DMS153 treated with DMSO at 0.1 percent for 48 hours (cell line): Measurements from ENCODE around the gene ALDH4A1.

Experiments used
- DNase-seq: peaks from one replicate; lab custom pipeline; 2025; ENCODE audit not compliant: unreplicated experiment; lab: John Stamatoyannopoulos, UW

The ALDH4A1 gene

GRCh38 chr1:18922848-18923755 lies 20.7 kb upstream of the ALDH4A1 start:
- DNase-seq: no peak

DNA sequence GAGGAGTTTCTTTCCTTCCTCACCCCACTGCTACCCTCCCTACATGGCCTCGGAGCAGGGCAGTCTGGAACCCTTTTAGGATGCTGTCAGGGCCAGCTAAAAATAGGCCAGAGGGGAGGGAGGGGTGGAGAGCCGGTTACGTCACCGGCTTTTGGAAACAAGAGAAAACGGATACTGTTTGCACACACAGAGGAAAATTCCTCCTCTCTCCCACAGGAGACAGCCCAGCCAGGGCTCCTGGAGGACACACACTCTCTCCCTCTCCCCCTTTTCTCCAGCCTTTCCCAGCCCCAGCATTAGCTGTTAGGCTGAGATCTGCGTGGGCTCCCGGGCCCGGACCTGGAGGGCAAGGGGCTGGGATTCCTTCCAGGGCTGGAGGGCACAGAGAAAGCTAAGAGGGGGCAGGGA lies 20.0 kb upstream of the ALDH4A1 start:
- peak; percentile 37 for DNase-seq

DNA sequence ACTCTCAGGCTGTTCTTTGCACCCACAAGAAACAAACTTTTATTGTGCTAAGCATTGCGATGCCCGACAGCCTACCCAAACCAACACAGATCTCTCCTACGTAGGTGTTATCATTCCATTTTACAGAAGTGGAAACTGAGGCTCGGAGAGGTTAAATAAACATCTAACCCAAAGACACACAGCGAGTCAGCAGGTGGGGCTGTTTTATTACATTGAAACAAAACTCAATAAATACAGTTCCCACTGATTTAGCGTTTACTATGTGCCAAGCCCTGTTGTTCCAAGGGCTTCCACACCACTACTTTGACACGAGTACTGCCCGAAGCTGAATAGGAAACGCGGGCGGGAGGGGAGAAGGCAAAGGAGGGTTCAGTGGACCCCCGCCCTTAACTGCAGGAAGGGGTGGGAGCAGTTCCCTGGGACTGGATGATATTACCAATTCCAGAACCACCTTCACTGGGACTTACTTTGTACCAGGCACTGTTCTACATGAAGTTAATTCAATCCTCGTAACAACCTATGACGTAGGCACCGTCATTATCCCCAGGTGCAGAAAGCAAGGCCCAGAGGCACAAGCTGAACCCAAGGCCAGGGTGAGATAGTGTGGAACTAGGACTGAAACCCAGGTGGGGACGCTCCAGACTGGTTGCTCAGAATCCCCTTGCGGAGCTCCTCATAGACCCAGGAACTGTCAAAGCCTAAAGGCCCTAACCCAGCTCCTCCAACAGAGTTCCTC lies 19.3 kb upstream of the ALDH4A1 start:
- DNase-seq: no peak

GRCh38 chr1:18920931-18921330 lies 18.6 kb upstream of the ALDH4A1 start:
- DNase-seq: no peak

DNA sequence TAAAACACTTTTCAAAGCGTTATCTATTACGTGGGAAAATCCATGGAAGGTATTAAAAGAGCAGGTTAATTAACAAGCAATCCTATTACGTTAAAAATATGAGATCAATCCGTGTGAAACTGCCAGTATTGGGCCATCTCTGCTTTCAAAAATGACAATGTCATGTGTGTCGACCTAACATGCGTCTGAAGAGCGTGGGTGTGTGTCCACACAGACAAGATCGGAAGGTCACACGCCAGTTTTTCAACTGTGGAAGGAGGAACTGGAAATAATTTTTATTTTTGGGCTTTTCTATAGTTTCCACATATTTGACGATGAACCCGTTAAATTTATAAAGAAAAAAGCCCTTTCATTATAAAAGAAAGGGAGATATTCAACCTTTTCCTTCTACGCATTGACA lies 17.6 kb upstream of the ALDH4A1 start:
- DNase-seq: no peak

DNA sequence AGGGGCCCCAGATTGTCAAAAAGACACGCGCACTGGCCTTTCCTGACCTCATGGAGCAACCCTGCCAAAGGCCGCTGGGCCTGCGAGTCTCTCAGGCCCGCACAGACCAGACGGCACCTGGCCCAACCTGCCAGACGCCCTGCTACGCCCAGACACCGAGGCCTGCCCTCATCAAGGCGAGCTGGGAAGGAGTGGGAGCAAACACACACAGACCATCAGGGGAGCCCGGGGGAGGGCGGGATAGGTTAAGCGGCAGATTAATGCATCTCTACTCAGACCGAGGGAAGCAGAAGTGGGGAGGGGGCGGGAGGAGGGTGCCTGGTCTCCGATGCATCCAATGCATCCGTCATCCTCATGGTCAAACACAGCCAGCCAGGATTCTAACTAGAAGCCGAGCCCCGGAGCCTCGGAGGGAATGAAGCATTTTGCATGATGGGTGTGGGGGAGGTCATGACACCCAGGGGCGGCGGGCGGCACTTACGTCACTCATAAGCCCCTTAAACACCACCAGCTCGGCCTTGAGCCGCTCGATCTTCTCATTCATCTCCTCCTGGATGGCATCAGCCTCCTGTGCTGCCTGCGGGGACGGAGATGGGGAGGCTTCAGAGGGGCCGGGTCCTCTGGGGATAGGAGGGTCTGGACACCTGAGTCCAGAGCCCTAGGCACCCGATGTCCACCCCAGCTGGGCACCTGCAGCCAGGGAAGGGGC lies 17.0 kb upstream of the ALDH4A1 start:
- no peak for DNase-seq

GRCh38 chr1:18918417-18918816 lies 16.1 kb upstream of the ALDH4A1 start:
- no peak for DNase-seq

DNA sequence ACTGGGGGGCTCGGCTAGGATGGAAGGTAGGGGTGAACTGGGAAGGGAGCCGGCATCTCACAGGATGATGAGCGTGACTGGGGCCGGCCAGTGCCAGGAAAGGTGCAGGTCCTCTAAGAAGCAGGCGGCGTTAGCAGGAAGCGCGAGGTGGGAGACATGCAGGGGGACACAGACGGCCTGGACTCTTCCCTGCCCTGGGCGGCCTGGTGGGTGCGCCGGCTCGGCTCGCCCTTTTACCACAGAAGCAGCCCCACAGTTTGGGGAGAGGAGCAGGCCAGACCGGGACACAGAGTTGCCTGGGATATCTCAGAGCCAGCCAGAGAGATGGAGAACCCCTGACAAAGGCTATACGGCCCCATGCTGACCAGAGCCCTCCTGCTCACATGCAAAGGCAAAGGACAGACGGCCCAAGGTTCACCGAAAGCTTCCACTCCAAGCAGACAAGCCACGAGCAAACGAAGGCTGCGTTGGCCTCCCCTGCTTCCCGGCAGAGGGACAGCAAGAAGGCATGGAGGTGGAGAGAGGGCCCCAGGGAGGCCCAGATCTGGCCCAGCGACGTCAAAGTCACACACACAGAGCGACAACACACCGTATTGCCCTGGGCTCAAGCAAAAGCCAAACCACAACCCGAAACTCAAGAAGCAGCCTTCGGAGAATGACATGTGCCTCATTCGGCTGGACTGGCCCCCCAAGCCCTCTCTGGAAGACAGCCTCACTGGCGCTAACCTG lies 14.9 kb upstream of the ALDH4A1 start:
- no peak for DNase-seq

DNA sequence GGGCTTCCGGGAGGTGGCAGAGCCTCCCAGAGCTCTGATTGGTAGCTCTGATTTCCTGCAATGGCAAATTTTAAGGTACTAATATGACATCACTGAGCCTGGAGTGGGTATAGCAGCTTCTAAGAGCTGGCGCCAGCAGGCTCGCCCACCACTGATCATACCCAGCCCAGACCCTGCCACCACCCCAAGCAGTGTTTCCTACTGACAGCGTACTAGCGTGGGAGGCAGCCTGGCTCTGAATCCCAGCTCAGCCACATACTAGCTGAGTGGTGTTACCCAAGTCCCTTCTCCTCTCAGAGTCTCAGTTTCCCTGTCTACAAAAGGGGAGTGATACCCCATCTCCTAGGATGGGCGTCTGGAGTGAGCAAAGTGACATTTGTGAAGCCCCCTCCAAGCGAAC lies 13.0 kb upstream of the ALDH4A1 start:
- no peak for DNase-seq

- DNase-seq: peak; percentile 11
Observed at GRCh38 chr1:18913065-18913835, 10.9 kb upstream of the ALDH4A1 start.

DNA sequence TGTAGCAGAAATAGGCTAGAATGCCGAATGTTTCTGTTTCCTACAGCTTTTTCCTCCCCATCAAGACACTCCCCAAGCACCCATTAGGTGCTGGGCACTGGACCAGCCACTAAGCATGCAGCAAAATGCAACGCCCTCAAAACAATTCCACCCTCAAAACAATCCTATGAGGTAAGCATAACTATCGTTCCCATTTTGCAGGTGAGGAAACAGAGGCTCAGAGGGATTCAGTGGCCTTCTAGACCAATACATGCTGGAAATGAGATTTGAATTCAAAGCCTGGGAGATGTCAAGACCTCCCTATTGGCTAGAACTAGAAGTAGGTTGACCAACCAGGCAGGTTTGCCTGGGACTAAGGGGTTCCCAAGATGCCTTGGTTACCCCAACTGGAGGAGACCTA lies 10.2 kb upstream of the ALDH4A1 start:
- no peak for DNase-seq

DNA sequence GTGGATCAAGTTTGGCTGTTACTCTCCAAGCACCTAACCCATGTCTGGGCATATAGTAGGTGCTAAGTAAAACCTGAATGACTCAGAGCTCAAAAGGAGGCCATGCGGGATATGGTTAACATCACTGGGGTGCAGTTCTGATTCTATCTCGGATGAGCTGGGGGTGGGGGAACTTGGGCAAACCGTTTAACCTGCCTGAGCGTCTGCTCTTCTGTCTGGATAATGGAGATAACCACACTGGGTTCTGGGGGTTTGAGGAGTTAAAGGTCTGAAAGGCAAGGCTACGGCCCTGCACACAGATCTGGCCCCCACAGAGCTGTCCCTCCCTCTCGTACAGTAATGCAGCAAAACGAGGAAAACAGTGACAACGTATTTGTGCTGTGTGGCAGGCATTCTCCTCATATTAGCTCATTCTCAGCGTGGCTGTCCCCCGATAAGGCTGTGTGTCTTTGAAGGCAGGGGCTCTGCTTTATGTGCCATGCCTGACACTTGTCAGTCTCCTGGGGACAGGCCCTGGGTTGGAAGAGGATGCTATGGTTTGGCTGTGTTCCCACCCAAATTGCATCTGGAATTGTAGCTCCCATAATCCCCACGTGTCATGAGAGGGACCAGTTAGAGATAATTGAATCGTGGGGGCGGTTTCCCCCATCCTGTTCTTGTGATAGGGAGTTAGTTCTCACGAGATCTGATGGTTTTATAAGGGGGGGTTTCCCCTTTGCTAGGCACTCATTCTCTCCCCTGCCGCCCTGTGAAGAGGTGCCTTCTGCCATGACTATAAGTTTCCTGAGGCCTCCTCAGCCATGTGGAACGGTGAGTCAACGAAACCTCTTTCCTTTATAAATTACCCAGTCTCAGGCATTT lies 6.8 kb upstream of the ALDH4A1 start:
- DNase-seq: no peak

DNA sequence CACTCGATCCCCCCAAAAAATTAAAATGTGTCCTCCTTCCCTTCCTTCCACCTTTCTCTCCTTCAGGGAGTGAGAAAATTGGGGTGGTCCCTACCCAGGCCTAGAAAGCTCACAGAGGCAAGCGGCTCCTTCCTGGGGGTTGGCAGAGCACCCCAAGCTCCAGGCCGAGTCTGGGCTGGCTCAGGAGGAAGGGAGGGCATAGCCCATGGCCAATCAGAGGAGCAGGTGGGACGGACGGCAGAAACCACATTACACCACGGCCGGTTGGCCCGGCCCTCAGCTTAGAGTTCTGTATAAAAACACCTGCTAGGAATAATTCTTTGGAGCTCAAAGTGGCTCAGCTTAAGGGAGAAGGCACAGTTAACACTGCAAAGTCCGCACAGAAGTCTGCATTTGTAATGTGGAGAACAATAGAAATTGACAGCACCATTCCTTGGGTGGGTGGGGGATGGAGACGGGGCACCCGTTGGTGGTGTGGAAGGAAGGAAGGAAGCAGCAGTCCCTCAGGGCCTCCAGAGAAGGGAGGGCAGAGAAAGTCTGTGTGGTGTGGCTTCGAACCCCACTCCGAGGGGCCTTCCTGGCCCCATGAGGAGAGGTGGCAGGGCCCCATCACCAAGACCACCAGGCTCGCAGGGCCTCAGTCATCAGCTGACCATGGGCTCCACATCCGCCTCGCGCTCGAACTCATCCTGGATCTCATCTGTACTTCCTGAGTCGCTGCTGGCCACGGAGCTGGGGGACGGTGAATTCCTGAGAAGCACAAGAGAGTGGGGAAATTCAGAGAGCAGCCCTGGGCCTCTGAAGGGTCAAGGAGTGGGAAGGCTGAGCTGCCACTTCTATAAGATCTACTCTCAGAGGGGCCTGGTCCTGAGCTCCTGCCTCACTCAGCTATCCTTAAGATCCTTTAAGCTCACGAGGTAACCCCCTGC lies 5.8 kb upstream of the ALDH4A1 start:
- DNase-seq: no peak

DNA sequence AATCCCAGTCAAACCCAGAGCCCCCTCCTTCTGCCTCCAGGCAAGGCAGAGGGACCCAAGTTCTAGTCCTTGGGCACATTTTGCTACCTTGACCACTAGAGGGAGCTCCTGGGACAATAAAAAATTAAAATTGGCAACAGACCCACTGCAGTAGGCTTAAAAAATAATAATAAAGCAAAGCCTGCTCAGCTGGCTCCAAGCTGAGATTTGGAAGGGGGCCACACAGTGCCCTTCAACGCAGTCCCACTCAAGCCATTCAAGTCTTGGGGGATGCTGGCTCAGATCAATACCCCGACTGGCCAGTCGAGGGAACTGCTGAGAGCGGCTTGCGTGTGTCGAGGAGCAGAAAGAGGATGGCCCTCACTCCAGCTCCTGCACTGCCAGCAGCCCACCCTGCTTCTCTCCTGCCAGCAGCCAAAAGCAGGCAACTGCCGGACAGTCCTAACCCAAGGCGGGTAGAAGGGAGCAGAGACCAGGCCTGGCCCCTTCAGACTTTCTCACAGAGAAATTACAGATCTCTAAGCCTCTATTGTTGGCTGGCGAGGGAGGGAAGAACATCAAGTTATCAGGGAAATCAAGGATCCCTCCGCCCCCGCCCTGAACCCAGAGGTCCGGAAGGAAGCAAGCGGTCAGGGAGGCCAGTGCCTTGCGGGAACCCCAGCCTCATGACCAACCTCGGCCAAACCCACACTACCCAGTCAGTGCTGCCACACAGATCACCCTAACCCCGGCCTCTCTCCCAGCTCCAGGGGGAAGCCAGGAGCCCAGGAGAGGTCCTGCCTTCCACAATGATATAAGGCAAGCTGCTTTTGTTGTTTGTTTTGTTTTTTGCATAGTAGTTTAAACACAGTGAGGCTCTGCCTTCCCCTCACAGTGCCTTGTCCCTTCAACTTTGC lies 4.9 kb upstream of the ALDH4A1 start:
- DNase-seq: peak; percentile 21

DNA sequence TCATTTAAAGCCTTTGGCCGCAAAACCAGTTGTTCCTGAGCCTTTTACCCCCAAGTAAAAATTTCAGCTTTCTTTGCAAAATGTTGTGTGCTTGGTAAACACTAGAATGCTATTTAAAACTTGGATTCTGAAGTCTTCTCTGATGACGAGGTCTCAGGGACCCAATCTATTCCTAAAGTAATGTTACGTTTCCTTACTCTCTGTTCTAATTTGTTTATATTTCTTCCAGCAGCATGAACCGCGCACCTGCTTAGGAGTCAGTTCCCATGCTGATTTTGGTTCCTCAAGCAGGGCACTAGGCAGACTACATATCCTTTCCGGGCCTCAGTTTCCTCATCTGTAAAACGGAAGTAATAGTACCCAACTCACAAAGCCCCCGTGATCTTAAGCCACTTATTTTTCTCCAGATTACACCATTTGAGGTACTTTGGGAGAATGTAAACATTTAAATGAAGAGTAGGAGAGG lies 969 bp upstream of the ALDH4A1 start:
- no peak for DNase-seq

DNA sequence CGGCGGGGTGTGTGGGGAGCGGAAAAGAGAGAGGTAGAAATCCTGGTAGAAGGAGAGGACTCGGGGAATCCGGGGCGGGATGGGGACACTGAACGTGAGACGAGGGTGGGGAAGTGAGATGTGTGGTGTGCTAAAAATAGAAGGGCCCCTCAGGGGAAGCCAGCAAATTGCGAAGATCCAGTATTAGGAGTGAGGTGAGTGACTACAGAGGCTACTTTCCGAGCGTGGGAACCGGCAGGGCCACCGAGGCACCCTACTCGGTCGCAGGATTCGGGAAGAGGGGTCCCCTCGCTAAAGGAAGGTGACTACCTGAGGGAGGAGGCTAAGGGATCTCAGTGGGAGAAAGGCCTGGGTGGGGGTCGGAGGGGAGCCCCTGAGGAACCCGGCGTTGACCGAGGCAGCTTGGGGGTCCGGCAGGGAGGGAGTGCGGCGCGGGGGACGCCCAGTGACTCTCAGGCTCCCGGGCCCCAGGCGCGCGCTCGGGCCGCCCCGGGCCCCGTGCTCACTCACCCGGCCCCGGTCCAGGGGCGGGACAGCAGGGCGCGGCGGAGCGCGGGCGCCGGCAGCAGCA lies 318 bp downstream of the ALDH4A1 start:
- no peak for DNase-seq
